Mucosa of stomach (tissue), 1 donor: ENCODE data around the gene NCK1.

ENCODE experiments used
- H3K27me3 ChIP-seq: one replicate; pipeline ENCODE4 v1.7.0; 2013; ENCODE audit warnings: mild to moderate bottlenecking, low read length; ENCODE audit not compliant: control insufficient read depth, insufficient read depth
- H3K36me3 ChIP-seq: one replicate; pipeline ENCODE4 v1.7.0; 2013; ENCODE audit warnings: low read length; ENCODE audit not compliant: control insufficient read depth, insufficient read depth
- H3K4me1 ChIP-seq: one replicate; pipeline ENCODE4 v1.7.0; 2013; ENCODE audit warnings: mild to moderate bottlenecking, low read length; ENCODE audit not compliant: control insufficient read depth, insufficient read depth
- H3K4me3 ChIP-seq: one replicate; pipeline ENCODE4 v1.7.0; 2013; ENCODE audit warnings: low read length
- H3K9ac ChIP-seq: one replicate; pipeline ENCODE4 v1.7.0; 2013; ENCODE audit warnings: mild to moderate bottlenecking, low read length, moderate library complexity
- H3K9me3 ChIP-seq: one replicate; pipeline ENCODE4 v1.7.0; 2013; ENCODE audit warnings: mild to moderate bottlenecking, low read length, moderate library complexity; ENCODE audit not compliant: control insufficient read depth
- donor health status: Pancreatic carcinoma.

The NCK1 gene

GRCh38 chr3:136861890-136862616 lies at the start of gene NCK1:
NCK1 (plus strand) TSS chr3:136862208; CDS start chr3:136928002, 65,794 bp downstream.
- Histone ChIP-seq H3K27me3 (no peaks in the 10 kb centered on the region), H3K36me3 (no peaks in the 10 kb centered on the region), H3K9me3 (no peaks in the 10 kb centered on the region), H3K4me1 (no peaks in the 10 kb centered on the region), H3K9ac (peak within 1 kb of the TSS; percentile 94), H3K4me3 (peak within 1 kb of the TSS; percentile 99)

GRCh38 chr3:136817448-136817847 lies 44.6 kb upstream of the NCK1 start:
- Histone ChIP-seq H3K4me3 (no peak overlapping the region), H3K4me1 (peaks cover 4% of the 10 kb centered on the region), H3K9ac (no peak overlapping the region), H3K36me3 (no peaks in the 10 kb centered on the region), H3K9me3 (no peaks in the 10 kb centered on the region), H3K27me3 (peaks cover 33% of the 10 kb centered on the region)

GRCh38 chr3:136818191-136818768 lies 43.7 kb upstream of the NCK1 start:
- Histone ChIP-seq H3K9ac (peak overlapping the region; percentile 40), H3K4me3 (peak overlapping the region; percentile 46)

GRCh38 chr3:136818769-136819391 lies 43.1 kb upstream of the NCK1 start, which contains the start of gene SLC35G2:
SLC35G2 (plus strand) TSS chr3:136819126; CDS start chr3:136854461, 35,335 bp downstream.
- Histone ChIP-seq H3K4me1 (peaks cover 4% of the 10 kb centered on the region), H3K9me3 (no peaks in the 10 kb centered on the region), H3K4me3 (peak within 1 kb of the TSS; percentile 56), H3K36me3 (no peaks in the 10 kb centered on the region), H3K9ac (peak within 1 kb of the TSS; percentile 45), H3K27me3 (peaks cover 33% of the 10 kb centered on the region)

More at GRCh38 chr3:136818191-136818768, 43.7 kb upstream of the NCK1 start:
- H3K36me3 ChIP-seq: no peaks in the 10 kb centered on the region
- peaks cover 33% of the 10 kb centered on the region for H3K27me3 ChIP-seq
- H3K9me3 ChIP-seq: no peaks in the 10 kb centered on the region
- H3K4me1 ChIP-seq: peaks cover 4% of the 10 kb centered on the region

GRCh38 chr3:136819392-136819730 lies 42.6 kb upstream of the NCK1 start:
- Histone ChIP-seq H3K4me3 (peak overlapping the region; percentile 56), H3K9ac (peak overlapping the region; percentile 45), H3K27me3 (peaks cover 33% of the 10 kb centered on the region), H3K36me3 (no peaks in the 10 kb centered on the region), H3K4me1 (peaks cover 4% of the 10 kb centered on the region), H3K9me3 (no peaks in the 10 kb centered on the region)

- Histone ChIP-seq H3K36me3 (no peaks in the 10 kb centered on the region), H3K9ac (peak overlapping the region; percentile 16), H3K4me1 (peaks cover 4% of the 10 kb centered on the region), H3K4me3 (peak overlapping the region; percentile 56), H3K9me3 (no peaks in the 10 kb centered on the region), H3K27me3 (peaks cover 33% of the 10 kb centered on the region)
These were observed 42.0 kb upstream of the NCK1 start for GRCh38 chr3:136819731-136820679.

- Histone ChIP-seq H3K9me3 (no peaks in the 10 kb centered on the region), H3K9ac (no peak overlapping the region), H3K27me3 (no peaks in the 10 kb centered on the region), H3K36me3 (no peaks in the 10 kb centered on the region), H3K4me3 (no peak overlapping the region), H3K4me1 (no peaks in the 10 kb centered on the region)
These were observed 30.5 kb upstream of the NCK1 start for GRCh38 chr3:136831461-136831860.

GRCh38 chr3:136835089-136835812 lies 26.8 kb upstream of the NCK1 start:
- H3K4me1 ChIP-seq: no peaks in the 10 kb centered on the region
- no peaks in the 10 kb centered on the region for H3K9me3 ChIP-seq
- no peak overlapping the region for H3K4me3 ChIP-seq
- H3K36me3 ChIP-seq: no peaks in the 10 kb centered on the region
- H3K9ac ChIP-seq: no peak overlapping the region
- H3K27me3 ChIP-seq: no peaks in the 10 kb centered on the region

- Histone ChIP-seq H3K4me1 (no peaks in the 10 kb centered on the region), H3K36me3 (no peaks in the 10 kb centered on the region), H3K4me3 (no peak overlapping the region), H3K9me3 (no peaks in the 10 kb centered on the region), H3K27me3 (no peaks in the 10 kb centered on the region), H3K9ac (no peak overlapping the region)
These were observed 26.0 kb upstream of the NCK1 start for GRCh38 chr3:136835813-136836510.

- Histone ChIP-seq H3K27me3 (no peaks in the 10 kb centered on the region), H3K9ac (no peak overlapping the region), H3K9me3 (no peaks in the 10 kb centered on the region), H3K4me3 (no peak overlapping the region), H3K36me3 (no peaks in the 10 kb centered on the region), H3K4me1 (no peaks in the 10 kb centered on the region)
These were observed 25.4 kb upstream of the NCK1 start for GRCh38 chr3:136836511-136837156.
